H7 (cell line): ENCODE data around the gene FBXL2. TPM values are rescaled to one million over a fixed set of nuclear protein-coding genes. Genes with fewer than 3 reads are reported as not detected.
A peak's percentile ranks its signal among the peaks of the same experiment; 100 is the strongest.

Experiments used
- DNase-seq: peaks from one replicate; pipeline ENCODE4 v3.0.0; 2012
- H3K27me3 ChIP-seq: 2 replicates; pipeline ENCODE4 v1.6.0; 2011; ENCODE audit warnings: mild to moderate bottlenecking, low read length; ENCODE audit not compliant: control insufficient read depth, insufficient read depth
- H3K36me3 ChIP-seq: replicated peaks from 2 replicates; pipeline ENCODE4 v1.5.1; 2011; ENCODE audit warnings: low read length; ENCODE audit not compliant: control insufficient read depth, insufficient read depth
- H3K4me3 ChIP-seq: 2 replicates; pipeline ENCODE4 v1.5.1; 2011; ENCODE audit warnings: low read depth, mild to moderate bottlenecking, control low read depth, low read length, moderate library complexity; ENCODE audit not compliant: insufficient read depth
- total RNA-seq: library from RNA; depleted of rRNA; stranded (reverse); fragments of >200 nt; shearing (Covaris generic); gene quantifications from 2 replicates; pipeline ENCODE4 v1.2.3, GENCODE V29; 2014

The FBXL2 gene
- total RNA-seq, 1 experiment from 2014 or later: 5.3 TPM

DNA sequence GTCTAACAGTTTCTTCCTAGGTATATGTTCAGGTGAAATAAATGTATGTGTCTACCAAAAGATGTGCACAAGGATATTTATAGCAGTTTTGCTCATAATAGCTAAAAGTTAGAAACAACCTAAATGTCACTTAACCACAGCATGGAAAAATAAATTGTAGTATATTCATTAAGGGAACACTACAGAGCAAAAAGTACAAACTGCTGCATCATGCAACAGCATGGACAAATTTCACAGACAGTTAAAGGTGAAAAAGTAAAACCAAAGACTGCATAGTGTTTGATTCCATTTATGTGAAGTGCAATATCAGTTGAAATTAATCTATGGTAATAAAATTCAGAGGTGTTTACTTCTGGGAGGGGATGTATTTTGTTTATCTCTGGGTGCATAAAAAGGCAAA lies 62.5 kb downstream of the FBXL2 start:
- Histone ChIP-seq H3K27me3 (no peaks in the 10 kb centered on the region), H3K4me3 (no peak overlapping the region)

DNA sequence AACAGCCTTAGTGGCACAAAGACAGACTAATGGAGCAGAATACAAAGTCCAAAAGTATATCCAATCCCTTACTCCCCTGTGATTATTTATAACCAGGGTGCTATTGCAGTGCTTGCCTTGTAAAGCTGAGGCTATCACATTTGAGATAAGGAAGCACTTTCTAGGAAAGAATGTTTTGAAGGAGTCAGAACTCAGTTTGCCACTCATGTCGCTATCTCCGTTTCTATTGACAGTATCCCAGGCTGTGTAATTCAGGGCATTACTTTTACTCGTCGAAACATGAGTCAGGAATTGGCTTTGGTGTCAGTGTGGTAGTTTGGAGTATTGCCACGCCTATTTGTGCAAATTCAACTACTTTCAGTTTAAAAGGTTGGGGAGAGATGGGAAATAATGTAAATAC lies 78.4 kb downstream of the FBXL2 start:
- Histone ChIP-seq H3K4me3 (no peak overlapping the region), H3K36me3 (no peaks in the 10 kb centered on the region), H3K27me3 (no peaks in the 10 kb centered on the region)
- DNase-seq: no peak

More for the DNA sequence above, 62.5 kb downstream of the FBXL2 start:
- DNase-seq: no peak
- no peaks in the 10 kb centered on the region for H3K36me3 ChIP-seq

DNA sequence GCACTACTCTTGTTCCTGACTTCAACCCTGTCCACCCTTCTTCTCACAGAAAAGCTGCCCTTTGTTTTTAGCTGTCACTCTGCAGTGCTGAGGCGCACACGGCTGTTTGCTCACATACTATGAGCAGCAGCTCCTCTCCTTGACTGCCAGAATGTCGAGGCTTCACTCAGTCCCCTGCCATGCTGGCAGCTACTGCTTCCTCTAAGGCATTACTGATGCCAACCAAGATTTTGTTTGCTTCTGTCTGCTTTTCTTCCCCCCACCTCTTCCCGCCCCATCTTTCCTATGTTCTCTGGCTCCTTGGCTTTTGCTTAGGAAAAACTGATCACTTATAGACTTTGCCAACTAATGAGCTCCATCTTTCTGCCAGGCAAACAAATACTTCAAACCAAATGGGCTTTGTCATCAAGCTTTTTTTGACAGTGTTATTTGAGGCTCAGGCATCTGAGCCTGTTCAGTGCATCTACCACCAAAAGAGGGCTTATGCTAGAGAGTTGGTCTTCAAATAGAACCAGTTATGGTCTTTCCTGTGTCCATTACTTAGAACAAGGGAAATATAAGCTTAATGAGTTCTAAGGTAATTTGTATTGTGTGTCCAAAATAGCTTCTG lies 81.0 kb downstream of the FBXL2 start:
- H3K4me3 ChIP-seq: no peak overlapping the region
- no peak for DNase-seq
- no peaks in the 10 kb centered on the region for H3K27me3 ChIP-seq
- no peaks in the 10 kb centered on the region for H3K36me3 ChIP-seq

DNA sequence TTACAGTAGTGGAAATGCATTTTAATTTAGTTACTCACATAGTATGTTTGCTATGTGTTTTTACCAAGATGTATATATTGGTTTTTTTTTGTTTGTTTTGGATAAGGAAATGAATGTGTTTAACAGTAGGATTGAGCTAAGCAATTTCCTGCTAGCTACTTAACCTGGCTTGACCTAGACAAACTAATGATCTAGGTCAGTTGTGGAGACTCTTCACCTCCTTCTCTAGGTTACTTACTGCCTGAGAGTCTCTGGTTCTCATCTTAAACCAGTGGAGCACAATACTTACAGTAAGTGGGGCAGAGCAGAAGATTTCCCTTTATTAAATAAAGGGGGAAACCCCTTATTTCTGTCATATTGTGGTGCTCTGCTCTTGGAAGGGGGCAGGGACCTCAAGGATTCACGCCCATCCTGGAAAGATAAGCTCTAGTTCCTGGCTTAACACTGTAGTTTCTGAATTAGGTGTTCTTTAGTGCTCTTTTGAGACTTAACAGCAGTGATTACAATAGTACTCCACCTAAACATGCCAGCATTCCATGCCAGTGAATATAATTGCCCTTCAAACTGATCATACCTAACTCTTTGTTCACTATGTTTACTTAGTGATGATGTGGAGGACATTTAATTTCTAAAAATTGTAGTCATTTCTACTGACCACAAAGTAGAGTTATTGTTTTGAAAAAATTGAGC lies 83.0 kb downstream of the FBXL2 start:
- no peak overlapping the region for H3K4me3 ChIP-seq
- H3K36me3 ChIP-seq: no peaks in the 10 kb centered on the region
- H3K27me3 ChIP-seq: no peaks in the 10 kb centered on the region
- DNase-seq: no peak

DNA sequence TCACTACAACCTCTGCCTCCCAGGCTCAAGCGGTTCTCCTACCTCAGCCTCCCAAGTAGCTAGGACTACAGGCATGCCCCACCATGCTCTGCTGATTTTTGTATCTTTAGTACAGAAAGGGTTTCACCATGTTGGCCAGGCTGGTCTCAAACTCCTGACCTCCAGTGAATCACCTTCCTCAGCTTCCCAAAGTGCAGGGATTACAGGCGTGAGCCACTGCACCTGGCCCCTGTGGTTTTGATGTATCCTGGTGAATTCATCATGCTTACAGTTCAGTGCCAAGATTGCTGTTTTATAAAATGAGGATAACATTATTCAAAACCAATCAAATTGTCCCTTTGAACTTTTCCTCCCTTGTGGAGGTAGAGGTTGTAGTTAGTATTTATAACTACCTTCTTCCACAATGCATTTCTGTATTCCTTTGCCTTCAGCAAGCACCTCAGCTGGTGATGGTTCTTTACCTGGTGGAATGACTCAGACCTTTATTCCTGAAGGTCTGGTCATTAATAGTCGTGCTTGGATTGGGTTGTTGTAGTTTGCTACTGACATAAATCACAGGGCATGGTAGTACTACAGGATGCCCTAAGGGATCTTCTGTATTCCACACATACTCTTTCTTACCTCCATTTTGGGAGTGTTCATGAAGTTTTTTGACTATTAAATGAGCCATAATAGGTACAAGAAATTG lies 86.0 kb downstream of the FBXL2 start:
- H3K36me3 ChIP-seq: no peaks in the 10 kb centered on the region
- no peaks in the 10 kb centered on the region for H3K27me3 ChIP-seq
- no peak for DNase-seq
- H3K4me3 ChIP-seq: no peak overlapping the region

DNA sequence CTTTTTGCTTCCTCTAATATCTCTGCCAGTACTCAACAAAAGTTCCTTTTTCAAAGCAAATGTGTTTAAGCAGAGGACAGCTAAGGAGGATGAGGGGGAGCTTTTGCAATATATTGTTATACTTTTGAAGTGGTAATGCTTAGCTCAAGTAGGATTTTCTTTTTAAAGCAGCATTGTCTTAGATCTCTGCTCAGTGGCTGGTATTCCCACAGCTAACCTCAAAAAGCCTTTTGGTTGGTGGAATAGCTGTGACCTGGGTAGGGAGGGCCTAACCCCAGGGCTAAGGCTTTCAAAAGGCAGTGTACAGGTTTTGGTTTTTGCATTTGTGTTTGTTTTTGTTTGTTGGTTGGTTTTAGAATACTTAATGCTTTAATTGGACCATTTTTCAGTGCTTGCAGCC lies 86.8 kb downstream of the FBXL2 start:
- no peak overlapping the region for H3K4me3 ChIP-seq
- no peaks in the 10 kb centered on the region for H3K36me3 ChIP-seq
- no peaks in the 10 kb centered on the region for H3K27me3 ChIP-seq
- DNase-seq: no peak

DNA sequence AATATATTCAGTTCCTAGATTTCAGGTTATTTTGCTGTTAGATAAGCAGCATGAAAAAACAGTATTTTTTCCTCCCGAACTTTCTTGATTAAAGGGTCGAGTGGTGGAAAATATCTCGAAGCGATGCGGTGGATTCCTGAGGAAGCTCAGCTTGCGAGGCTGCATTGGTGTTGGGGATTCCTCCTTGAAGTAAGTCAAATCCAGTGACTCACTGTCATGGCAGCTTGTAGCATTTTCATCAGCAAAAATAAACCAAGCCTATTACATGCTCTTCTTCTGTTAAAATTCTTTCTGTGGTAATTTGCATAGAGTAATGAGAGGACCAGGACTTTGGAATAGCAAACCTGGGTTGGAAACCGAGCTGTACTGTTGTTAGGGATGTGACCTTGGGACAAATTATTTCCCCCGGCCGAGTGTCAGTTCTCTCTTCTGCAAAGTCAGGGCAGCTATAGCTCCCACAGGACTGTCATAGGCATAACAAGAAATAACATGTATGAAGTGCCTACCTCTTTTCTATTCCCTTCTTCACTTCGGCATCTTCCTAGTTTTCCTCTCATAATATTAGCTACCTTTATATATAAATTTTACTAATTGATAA lies 87.4 kb downstream of the FBXL2 start:
- Histone ChIP-seq H3K4me3 (no peak overlapping the region), H3K27me3 (no peaks in the 10 kb centered on the region), H3K36me3 (no peaks in the 10 kb centered on the region)
- DNase-seq: no peak

DNA sequence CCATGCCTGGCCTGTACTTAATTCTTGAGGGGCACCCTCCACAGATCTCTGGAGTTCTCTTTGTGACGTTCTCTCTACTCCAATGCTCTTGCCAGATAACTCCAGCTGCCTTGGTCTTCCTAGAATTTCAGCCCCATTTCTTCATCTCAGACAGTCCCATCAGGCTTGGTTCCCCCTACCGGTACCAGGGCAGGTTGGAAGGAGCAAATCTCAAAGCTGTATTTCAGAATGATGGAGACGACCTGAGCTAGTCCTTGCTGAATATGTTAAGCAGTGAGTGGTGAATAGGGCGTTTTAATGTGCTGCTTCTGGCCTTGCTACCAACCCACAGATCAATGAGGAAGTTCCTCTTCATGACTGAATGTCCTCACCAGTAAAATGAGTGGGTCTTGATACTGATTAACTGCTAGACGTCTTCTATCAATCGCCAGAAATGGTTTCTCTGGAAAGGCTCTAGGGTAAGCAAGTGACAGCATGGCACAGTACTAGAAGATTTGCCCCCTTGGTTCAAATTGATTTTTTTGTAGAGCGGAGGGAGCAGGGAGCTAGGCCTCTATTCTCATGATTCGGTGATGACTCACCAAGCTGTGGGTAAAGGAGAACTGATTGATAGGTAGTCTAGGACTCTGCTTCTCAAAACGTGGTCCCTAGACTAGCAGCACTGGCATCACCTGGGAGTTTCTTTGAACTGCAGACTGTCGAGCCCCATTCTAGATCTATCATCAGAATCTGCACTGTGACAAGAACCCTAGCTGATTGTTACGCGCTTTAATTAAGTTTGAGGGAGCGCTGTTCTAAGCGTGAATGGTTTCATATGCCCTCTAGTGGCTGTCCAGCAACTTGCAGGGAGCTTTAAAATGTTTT lies 95.2 kb downstream of the FBXL2 start:
- no peak overlapping the region for H3K4me3 ChIP-seq
- no peaks in the 10 kb centered on the region for H3K27me3 ChIP-seq
- DNase-seq: peak; percentile 50
- 0 out of 2 replicates have a peak, but pooled peaks cover 2% of the 10 kb centered on the region for H3K36me3 ChIP-seq

DNA sequence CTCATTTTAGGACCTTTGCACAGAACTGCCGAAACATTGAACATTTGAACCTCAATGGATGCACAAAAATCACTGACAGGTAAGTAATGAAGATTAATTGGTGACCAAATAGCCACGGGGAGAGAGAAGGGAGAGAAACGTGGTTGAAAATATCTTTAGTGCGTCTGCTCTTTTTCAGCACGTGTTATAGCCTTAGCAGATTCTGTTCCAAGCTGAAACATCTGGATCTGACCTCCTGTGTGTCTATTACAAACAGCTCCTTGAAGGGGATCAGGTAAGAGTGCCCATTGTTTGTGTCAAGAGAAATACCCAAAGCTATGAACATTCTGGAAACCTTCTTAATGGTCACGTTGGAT lies 95.8 kb downstream of the FBXL2 start:
- H3K27me3 ChIP-seq: no peaks in the 10 kb centered on the region
- DNase-seq: no peak
- 0 out of 2 replicates have a peak, but pooled peaks cover 2% of the 10 kb centered on the region for H3K36me3 ChIP-seq
- no peak overlapping the region for H3K4me3 ChIP-seq

DNA sequence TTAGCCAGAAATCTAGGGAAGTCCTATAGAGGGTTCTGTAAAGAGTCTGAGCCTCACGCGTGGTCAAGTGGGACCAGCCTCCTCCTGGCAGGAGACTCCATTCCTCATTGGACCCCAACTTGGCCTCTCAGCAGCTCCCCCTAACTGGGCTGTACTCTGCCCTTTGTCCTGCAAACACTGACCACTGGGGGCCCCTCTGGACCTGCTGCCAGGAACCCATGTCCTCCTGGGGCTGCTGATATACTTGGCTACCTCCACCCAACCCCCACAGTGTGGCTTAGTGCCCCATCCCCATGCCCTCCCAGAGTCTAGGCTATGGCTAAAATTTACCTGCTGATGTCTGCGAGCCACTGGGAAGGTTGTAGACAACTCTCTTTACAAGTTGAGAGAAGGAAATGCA lies 100.2 kb downstream of the FBXL2 start:
- Histone ChIP-seq H3K4me3 (no peak overlapping the region), H3K27me3 (no peaks in the 10 kb centered on the region), H3K36me3 (0 out of 2 replicates have a peak, but pooled peaks cover 2% of the 10 kb centered on the region)
- DNase-seq: peak; percentile 22

DNA sequence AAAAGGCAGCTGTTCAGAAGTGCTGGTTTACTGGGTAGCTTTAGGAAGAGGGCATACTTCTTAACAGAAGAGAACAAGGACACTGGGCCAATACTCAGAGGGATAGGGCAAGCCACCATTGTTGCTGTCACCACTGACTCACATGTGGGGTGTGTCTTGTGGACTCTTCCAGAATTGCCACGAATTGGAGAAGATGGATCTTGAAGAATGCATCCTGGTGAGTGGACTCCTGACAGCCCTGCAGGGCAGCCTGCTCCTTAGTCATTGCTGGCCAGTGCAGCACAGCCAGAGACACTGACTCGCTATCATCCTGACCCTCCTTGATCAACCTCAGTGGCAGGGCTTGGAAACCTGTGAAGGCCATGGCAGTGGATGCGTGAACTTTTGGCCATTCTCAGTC lies 100.7 kb downstream of the FBXL2 start:
- Histone ChIP-seq H3K27me3 (no peaks in the 10 kb centered on the region), H3K4me3 (no peak overlapping the region), H3K36me3 (0 out of 2 replicates have a peak, but pooled peaks cover 2% of the 10 kb centered on the region)
- DNase-seq: no peak

DNA sequence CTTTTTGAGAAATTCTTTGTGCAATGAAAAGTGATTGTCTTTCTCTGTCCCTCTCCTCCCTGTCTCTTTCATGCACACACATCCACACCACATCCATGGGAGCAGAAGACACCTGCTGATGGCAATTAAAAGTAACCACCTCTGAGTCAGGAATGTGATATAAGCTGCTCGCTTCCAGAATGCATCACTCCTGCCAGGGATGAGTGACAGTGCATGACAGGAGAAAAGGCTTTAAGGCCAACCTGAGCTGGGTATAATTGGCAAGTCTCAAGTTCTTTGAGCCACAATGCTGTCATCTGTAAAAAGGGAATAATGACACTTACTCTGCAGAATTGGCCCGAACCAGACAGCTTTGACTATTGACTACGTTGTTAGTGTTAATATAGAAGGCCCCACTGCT lies 103.4 kb downstream of the FBXL2 start:
- Histone ChIP-seq H3K4me3 (no peak overlapping the region), H3K36me3 (peaks cover 1% of the 10 kb centered on the region; the same call in 1 of the 2 replicates)
- no peak for DNase-seq

DNA sequence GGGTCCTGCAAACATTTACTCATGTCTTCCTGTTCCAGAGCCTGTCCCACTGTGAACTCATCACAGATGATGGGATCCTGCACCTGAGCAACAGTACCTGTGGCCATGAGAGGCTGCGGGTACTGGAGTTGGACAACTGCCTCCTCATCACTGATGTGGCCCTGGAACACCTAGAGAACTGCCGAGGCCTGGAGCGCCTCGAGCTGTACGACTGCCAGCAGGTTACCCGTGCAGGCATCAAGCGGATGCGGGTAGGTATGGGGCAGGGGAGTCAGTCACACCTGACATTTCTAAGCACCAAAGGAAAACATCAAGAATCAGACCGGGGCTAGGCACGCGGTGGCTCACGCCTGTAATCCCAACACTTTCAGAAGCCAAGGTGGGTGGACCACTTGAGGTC lies 106.7 kb downstream of the FBXL2 start:
- no peak for DNase-seq
- Histone ChIP-seq H3K36me3 (peaks cover 5% of the 10 kb centered on the region), H3K4me3 (no peak overlapping the region), H3K27me3 (no peaks in the 10 kb centered on the region)

More for the DNA sequence above, 103.4 kb downstream of the FBXL2 start:
- no peaks in the 10 kb centered on the region for H3K27me3 ChIP-seq

DNA sequence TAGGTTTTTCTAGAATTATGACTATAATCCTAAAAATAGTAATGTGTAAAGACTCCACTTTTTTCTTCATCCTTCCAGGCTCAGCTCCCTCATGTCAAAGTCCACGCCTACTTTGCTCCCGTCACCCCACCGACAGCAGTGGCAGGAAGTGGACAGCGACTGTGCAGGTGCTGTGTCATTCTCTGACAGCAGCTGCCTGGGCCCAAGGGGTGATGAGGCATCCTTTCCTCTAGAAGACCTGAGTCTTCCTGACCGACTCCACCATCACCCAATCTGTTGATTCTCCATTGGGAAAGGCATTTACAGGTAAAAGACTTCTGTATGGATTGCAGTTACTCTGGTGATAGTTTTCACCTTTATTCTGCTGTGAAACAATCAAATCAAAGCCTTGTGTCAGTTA lies 108.2 kb downstream of the FBXL2 start:
- no peak for DNase-seq
- H3K4me3 ChIP-seq: no peak overlapping the region
- H3K27me3 ChIP-seq: no peaks in the 10 kb centered on the region
- H3K36me3 ChIP-seq: peaks cover 12% of the 10 kb centered on the region
